ENCODE measurements around the gene BDKRB2.

Gene BDKRB2

GRCh38 chr14:96252323-96252998 lies 47.8 kb downstream of the BDKRB2 start:
- H3K9me3 ChIP-seq (ENCODE audit: control insufficient read depth, low read length) = no peaks in the 10 kb centered on the region
- H3K4me3 ChIP-seq (ENCODE audit: low read length) = no peak overlapping the region
- H3K9ac ChIP-seq (ENCODE audit: low read length) = no peak overlapping the region
- H3K36me3 ChIP-seq (ENCODE audit: control insufficient read depth, insufficient read depth, low read length) = no peaks in the 10 kb centered on the region
- H3K27me3 ChIP-seq (ENCODE audit: control insufficient read depth, insufficient read depth, low read length) = no peaks in the 10 kb centered on the region
- peaks cover 17% of the 10 kb centered on the region for H3K4me1 ChIP-seq (ENCODE audit: control insufficient read depth, insufficient read depth, low read length)

GRCh38 chr14:96252999-96253539 lies 48.4 kb downstream of the BDKRB2 start:
- Histone ChIP-seq H3K27me3 (ENCODE audit: control insufficient read depth, insufficient read depth, low read length) (no peaks in the 10 kb centered on the region), H3K9me3 (ENCODE audit: control insufficient read depth, low read length) (no peaks in the 10 kb centered on the region), H3K36me3 (ENCODE audit: control insufficient read depth, insufficient read depth, low read length) (no peaks in the 10 kb centered on the region), H3K4me3 (ENCODE audit: low read length) (no peak overlapping the region), H3K9ac (ENCODE audit: low read length) (no peak overlapping the region), H3K4me1 (ENCODE audit: control insufficient read depth, insufficient read depth, low read length) (peaks cover 17% of the 10 kb centered on the region)

GRCh38 chr14:96254687-96255086 lies 50.0 kb downstream of the BDKRB2 start:
- Histone ChIP-seq H3K36me3 (ENCODE audit: control insufficient read depth, insufficient read depth, low read length) (no peaks in the 10 kb centered on the region), H3K4me1 (ENCODE audit: control insufficient read depth, insufficient read depth, low read length) (peaks cover 17% of the 10 kb centered on the region), H3K9me3 (ENCODE audit: control insufficient read depth, low read length) (no peaks in the 10 kb centered on the region), H3K9ac (ENCODE audit: low read length) (no peak overlapping the region), H3K27me3 (ENCODE audit: control insufficient read depth, insufficient read depth, low read length) (no peaks in the 10 kb centered on the region), H3K4me3 (ENCODE audit: low read length) (no peak overlapping the region)

GRCh38 chr14:96255501-96256366 lies 51.1 kb downstream of the BDKRB2 start, which contains the start of gene BDKRB1:
Gene BDKRB1, plus strand, starts transcription at chr14:96256210. Its CDS starts 7,473 bp downstream, at chr14:96263683.
- H3K4me3 ChIP-seq (ENCODE audit: low read length) = no peak within 1 kb of the TSS
- H3K36me3 ChIP-seq (ENCODE audit: control insufficient read depth, insufficient read depth, low read length) = no peaks in the 10 kb centered on the region
- H3K9me3 ChIP-seq (ENCODE audit: control insufficient read depth, low read length) = no peaks in the 10 kb centered on the region
- H3K27me3 ChIP-seq (ENCODE audit: control insufficient read depth, insufficient read depth, low read length) = no peaks in the 10 kb centered on the region
- no peak within 1 kb of the TSS for H3K9ac ChIP-seq (ENCODE audit: low read length)
- H3K4me1 ChIP-seq (ENCODE audit: control insufficient read depth, insufficient read depth, low read length) = peaks cover 17% of the 10 kb centered on the region

- Histone ChIP-seq H3K9me3 (ENCODE audit: control insufficient read depth, low read length) (no peaks in the 10 kb centered on the region), H3K4me3 (ENCODE audit: low read length) (no peak overlapping the region), H3K4me1 (ENCODE audit: control insufficient read depth, insufficient read depth, low read length) (peaks cover 22% of the 10 kb centered on the region), H3K36me3 (ENCODE audit: control insufficient read depth, insufficient read depth, low read length) (no peaks in the 10 kb centered on the region), H3K9ac (ENCODE audit: low read length) (no peak overlapping the region), H3K27me3 (ENCODE audit: control insufficient read depth, insufficient read depth, low read length) (no peaks in the 10 kb centered on the region)
Measured at GRCh38 chr14:96256407-96256806, 51.8 kb downstream of the BDKRB2 start.

- Histone ChIP-seq H3K36me3 (ENCODE audit: control insufficient read depth, insufficient read depth, low read length) (no peaks in the 10 kb centered on the region), H3K4me3 (ENCODE audit: low read length) (no peak overlapping the region), H3K9me3 (ENCODE audit: control insufficient read depth, low read length) (no peaks in the 10 kb centered on the region), H3K4me1 (ENCODE audit: control insufficient read depth, insufficient read depth, low read length) (peaks cover 18% of the 10 kb centered on the region), H3K27me3 (ENCODE audit: control insufficient read depth, insufficient read depth, low read length) (no peaks in the 10 kb centered on the region), H3K9ac (ENCODE audit: low read length) (no peak overlapping the region)
Measured at GRCh38 chr14:96257056-96257455, 52.4 kb downstream of the BDKRB2 start.

GRCh38 chr14:96257900-96258299 lies 53.3 kb downstream of the BDKRB2 start:
- H3K27me3 ChIP-seq (ENCODE audit: control insufficient read depth, insufficient read depth, low read length) = no peaks in the 10 kb centered on the region
- H3K9me3 ChIP-seq (ENCODE audit: control insufficient read depth, low read length) = no peaks in the 10 kb centered on the region
- H3K4me1 ChIP-seq (ENCODE audit: control insufficient read depth, insufficient read depth, low read length) = peaks cover 12% of the 10 kb centered on the region
- H3K9ac ChIP-seq (ENCODE audit: low read length) = no peak overlapping the region
- H3K4me3 ChIP-seq (ENCODE audit: low read length) = no peak overlapping the region
- H3K36me3 ChIP-seq (ENCODE audit: control insufficient read depth, insufficient read depth, low read length) = no peaks in the 10 kb centered on the region

- no peak overlapping the region for H3K9ac ChIP-seq (ENCODE audit: low read length)
- H3K27me3 ChIP-seq (ENCODE audit: control insufficient read depth, insufficient read depth, low read length) = no peaks in the 10 kb centered on the region
- no peaks in the 10 kb centered on the region for H3K9me3 ChIP-seq (ENCODE audit: control insufficient read depth, low read length)
- no peaks in the 10 kb centered on the region for H3K36me3 ChIP-seq (ENCODE audit: control insufficient read depth, insufficient read depth, low read length)
- no peak overlapping the region for H3K4me3 ChIP-seq (ENCODE audit: low read length)
- H3K4me1 ChIP-seq (ENCODE audit: control insufficient read depth, insufficient read depth, low read length) = peaks cover 9% of the 10 kb centered on the region
Measured at GRCh38 chr14:96260341-96260821, 55.7 kb downstream of the BDKRB2 start.

- Histone ChIP-seq H3K9ac (ENCODE audit: low read length) (no peak overlapping the region), H3K36me3 (ENCODE audit: control insufficient read depth, insufficient read depth, low read length) (no peaks in the 10 kb centered on the region), H3K4me1 (ENCODE audit: control insufficient read depth, insufficient read depth, low read length) (peaks cover 9% of the 10 kb centered on the region), H3K27me3 (ENCODE audit: control insufficient read depth, insufficient read depth, low read length) (no peaks in the 10 kb centered on the region), H3K4me3 (ENCODE audit: low read length) (no peak overlapping the region), H3K9me3 (ENCODE audit: control insufficient read depth, low read length) (no peaks in the 10 kb centered on the region)
Measured at GRCh38 chr14:96261053-96261452, 56.4 kb downstream of the BDKRB2 start.

GRCh38 chr14:96261772-96262655 lies 57.4 kb downstream of the BDKRB2 start:
- Histone ChIP-seq H3K4me3 (ENCODE audit: low read length) (no peak overlapping the region), H3K4me1 (ENCODE audit: control insufficient read depth, insufficient read depth, low read length) (peaks cover 9% of the 10 kb centered on the region), H3K9ac (ENCODE audit: low read length) (no peak overlapping the region), H3K36me3 (ENCODE audit: control insufficient read depth, insufficient read depth, low read length) (no peaks in the 10 kb centered on the region), H3K27me3 (ENCODE audit: control insufficient read depth, insufficient read depth, low read length) (no peaks in the 10 kb centered on the region), H3K9me3 (ENCODE audit: control insufficient read depth, low read length) (no peaks in the 10 kb centered on the region)

GRCh38 chr14:96263347-96264199 lies 58.9 kb downstream of the BDKRB2 start:
- peaks cover 15% of the 10 kb centered on the region for H3K4me1 ChIP-seq (ENCODE audit: control insufficient read depth, insufficient read depth, low read length)
- no peaks in the 10 kb centered on the region for H3K36me3 ChIP-seq (ENCODE audit: control insufficient read depth, insufficient read depth, low read length)
- H3K9me3 ChIP-seq (ENCODE audit: control insufficient read depth, low read length) = no peaks in the 10 kb centered on the region
- no peak overlapping the region for H3K4me3 ChIP-seq (ENCODE audit: low read length)
- H3K27me3 ChIP-seq (ENCODE audit: control insufficient read depth, insufficient read depth, low read length) = no peaks in the 10 kb centered on the region
- H3K9ac ChIP-seq (ENCODE audit: low read length) = no peak overlapping the region
